ENCODE measurements around the gene EYS. TPM values are rescaled to one million over a fixed set of nuclear protein-coding genes. Genes with fewer than 3 reads are reported as not detected.

EYS gene
- total and polyA plus RNA-seq, 2 donors from 2014 or later = not detected

- no peaks in the 10 kb centered on the region for H3K4me1 ChIP-seq (ENCODE audit: control insufficient read depth in 2 of 3, insufficient read depth in 2 of 3, low read depth in 1 of 3, low read length in 3 of 3)
- DNase-seq (no peak), FAIRE-seq (no peak)
- no peak overlapping the region for H3K9ac ChIP-seq (ENCODE audit: low read length in 3 of 3)
- no peaks in the 10 kb centered on the region for H3K9me3 ChIP-seq (ENCODE audit: control insufficient read depth in 2 of 3, insufficient read depth in 1 of 3, low read length in 3 of 3)
- no peaks in the 10 kb centered on the region for H3K36me3 ChIP-seq (ENCODE audit: control insufficient read depth in 2 of 3, insufficient read depth in 3 of 3, low read length in 3 of 3)
- no peaks in the 10 kb centered on the region for H3K27me3 ChIP-seq (ENCODE audit: control insufficient read depth, insufficient read depth, low read length)
- H3K27ac ChIP-seq (ENCODE audit: low read depth in 2 of 2, low read length in 2 of 2) = no peak overlapping the region
- intact Hi-C loops (cut with DNase I) = no loop called here
- TF ChIP-seq, protein P1, sequence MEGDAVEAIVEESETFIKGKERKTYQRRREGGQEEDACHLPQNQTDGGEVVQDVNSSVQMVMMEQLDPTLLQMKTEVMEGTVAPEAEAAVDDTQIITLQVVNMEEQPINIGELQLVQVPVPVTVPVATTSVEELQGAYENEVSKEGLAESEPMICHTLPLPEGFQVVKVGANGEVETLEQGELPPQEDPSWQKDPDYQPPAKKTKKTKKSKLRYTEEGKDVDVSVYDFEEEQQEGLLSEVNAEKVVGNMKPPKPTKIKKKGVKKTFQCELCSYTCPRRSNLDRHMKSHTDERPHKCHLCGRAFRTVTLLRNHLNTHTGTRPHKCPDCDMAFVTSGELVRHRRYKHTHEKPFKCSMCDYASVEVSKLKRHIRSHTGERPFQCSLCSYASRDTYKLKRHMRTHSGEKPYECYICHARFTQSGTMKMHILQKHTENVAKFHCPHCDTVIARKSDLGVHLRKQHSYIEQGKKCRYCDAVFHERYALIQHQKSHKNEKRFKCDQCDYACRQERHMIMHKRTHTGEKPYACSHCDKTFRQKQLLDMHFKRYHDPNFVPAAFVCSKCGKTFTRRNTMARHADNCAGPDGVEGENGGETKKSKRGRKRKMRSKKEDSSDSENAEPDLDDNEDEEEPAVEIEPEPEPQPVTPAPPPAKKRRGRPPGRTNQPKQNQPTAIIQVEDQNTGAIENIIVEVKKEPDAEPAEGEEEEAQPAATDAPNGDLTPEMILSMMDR (IDR thresholded peaks at IDR 0.05; ENCODE audit: borderline replicate concordance, extremely low read depth, insufficient read depth) = no peak
- H3K4me3 ChIP-seq (ENCODE audit: low read length in 3 of 3) = no peak overlapping the region
These were observed 2.2 kb upstream of the EYS start for GRCh38 chr6:65709099-65709830.

- Histone ChIP-seq H3K27me3 (ENCODE audit: control insufficient read depth, insufficient read depth, low read length) (no peaks in the 10 kb centered on the region), H3K9me3 (ENCODE audit: control insufficient read depth in 2 of 3, insufficient read depth in 1 of 3, low read length in 3 of 3) (no peaks in the 10 kb centered on the region), H3K9ac (ENCODE audit: low read length in 3 of 3) (no peak overlapping the region), H3K4me3 (ENCODE audit: low read length in 3 of 3) (no peak overlapping the region), H3K27ac (ENCODE audit: low read depth in 2 of 2, low read length in 2 of 2) (no peak overlapping the region), H3K4me1 (ENCODE audit: control insufficient read depth in 2 of 3, insufficient read depth in 2 of 3, low read depth in 1 of 3, low read length in 3 of 3) (no peaks in the 10 kb centered on the region), H3K36me3 (ENCODE audit: control insufficient read depth in 2 of 3, insufficient read depth in 3 of 3, low read length in 3 of 3) (no peaks in the 10 kb centered on the region)
- TF ChIP-seq, protein P1 (IDR thresholded peaks at IDR 0.05; ENCODE audit: borderline replicate concordance, extremely low read depth, insufficient read depth) = no peak
- FAIRE-seq (no peak), DNase-seq (no peak)
- intact Hi-C loops (cut with DNase I) = no loop called here
These were observed 1.1 kb upstream of the EYS start for GRCh38 chr6:65708162-65708561.

- Histone ChIP-seq H3K4me1 (ENCODE audit: control insufficient read depth in 2 of 3, insufficient read depth in 2 of 3, low read depth in 1 of 3, low read length in 3 of 3) (no peaks in the 10 kb centered on the region), H3K9me3 (ENCODE audit: control insufficient read depth in 2 of 3, insufficient read depth in 1 of 3, low read length in 3 of 3) (no peaks in the 10 kb centered on the region), H3K27ac (ENCODE audit: low read depth in 2 of 2, low read length in 2 of 2) (no peak overlapping the region), H3K27me3 (ENCODE audit: control insufficient read depth, insufficient read depth, low read length) (no peaks in the 10 kb centered on the region), H3K36me3 (ENCODE audit: control insufficient read depth in 2 of 3, insufficient read depth in 3 of 3, low read length in 3 of 3) (no peaks in the 10 kb centered on the region), H3K4me3 (ENCODE audit: low read length in 3 of 3) (no peak overlapping the region), H3K9ac (ENCODE audit: low read length in 3 of 3) (no peak overlapping the region)
- intact Hi-C loops (cut with DNase I) = no loop called here
- DNase-seq (no peak), FAIRE-seq (no peak)
- TF ChIP-seq, protein P1 (IDR thresholded peaks at IDR 0.05; ENCODE audit: borderline replicate concordance, extremely low read depth, insufficient read depth) = no peak
These were observed 590 bp downstream of the EYS start for GRCh38 chr6:65706436-65706835.

GRCh38 chr6:65701325-65701724 lies 5.7 kb downstream of the EYS start:
- Histone ChIP-seq H3K9ac (ENCODE audit: low read length in 3 of 3) (no peak overlapping the region), H3K4me3 (ENCODE audit: low read length in 3 of 3) (no peak overlapping the region), H3K4me1 (ENCODE audit: control insufficient read depth in 2 of 3, insufficient read depth in 2 of 3, low read depth in 1 of 3, low read length in 3 of 3) (no peaks in the 10 kb centered on the region), H3K27me3 (ENCODE audit: control insufficient read depth, insufficient read depth, low read length) (no peaks in the 10 kb centered on the region), H3K9me3 (ENCODE audit: control insufficient read depth in 2 of 3, insufficient read depth in 1 of 3, low read length in 3 of 3) (no peaks in the 10 kb centered on the region), H3K27ac (ENCODE audit: low read depth in 2 of 2, low read length in 2 of 2) (no peak overlapping the region), H3K36me3 (ENCODE audit: control insufficient read depth in 2 of 3, insufficient read depth in 3 of 3, low read length in 3 of 3) (no peaks in the 10 kb centered on the region)
- FAIRE-seq = no peak
- TF ChIP-seq, protein P1 (IDR thresholded peaks at IDR 0.05; ENCODE audit: borderline replicate concordance, extremely low read depth, insufficient read depth) = no peak
- intact Hi-C loops (cut with DNase I) = no loop called here
- no peak for DNase-seq

Measured in kidney (tissue), 14 donors.